ENCODE data around the gene FAF1.
A peak's percentile ranks its signal among the peaks of the same experiment; 100 is the strongest.
"Not testable (repeated sequence)": the region's sequence is repeated elsewhere in the genome, so short reads cannot be mapped to it uniquely, and the experiment has no call there.

FAF1 gene
- total RNA-seq, result 55.4 to 59.0 (median 56.7) reads per million in 3 experiments

DNA sequence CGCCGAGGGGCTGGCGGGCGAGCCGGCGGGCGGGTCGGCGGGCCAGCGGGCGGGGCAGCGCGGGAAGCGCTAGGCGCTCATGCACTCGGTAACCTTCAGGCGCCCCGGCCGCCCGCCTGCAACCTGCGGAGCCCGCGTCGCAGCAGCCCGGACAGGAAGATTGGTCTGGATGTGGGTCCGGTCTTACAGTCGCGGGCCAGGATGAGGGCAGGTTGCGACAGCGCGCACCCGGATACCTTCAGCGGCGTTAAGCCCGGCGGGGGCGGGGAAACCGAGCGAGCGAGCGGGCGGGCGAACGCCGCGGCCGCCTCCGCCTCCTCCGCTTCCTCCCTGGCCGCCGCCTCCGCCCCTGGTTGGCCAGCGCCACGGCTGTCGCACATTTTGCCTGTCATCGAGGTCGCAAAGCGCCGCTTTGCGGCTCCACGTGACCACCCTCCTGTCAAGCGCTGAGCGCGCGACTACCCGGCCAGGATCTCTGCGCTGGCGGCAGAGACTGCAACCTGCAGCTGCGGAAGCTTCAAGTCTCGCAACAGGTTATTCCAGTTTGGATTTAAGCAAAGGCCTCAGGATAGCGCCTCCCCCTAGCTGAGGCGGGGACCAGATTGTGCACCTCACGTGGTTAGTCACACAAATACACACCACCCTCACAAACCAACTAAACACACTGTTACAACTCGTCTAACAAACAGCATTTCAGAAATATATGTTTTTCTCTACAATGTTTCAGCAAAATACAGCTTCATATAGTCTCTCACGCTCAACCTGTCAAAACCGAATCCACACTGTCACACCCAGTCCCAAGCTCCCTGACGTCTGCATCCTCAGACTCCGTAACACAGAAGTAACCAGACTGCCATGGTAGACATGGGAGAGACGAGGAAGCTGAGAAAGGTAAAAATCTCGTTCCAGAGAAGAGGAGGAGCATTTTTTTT lies at the start of gene FAF1:
TSS of gene FAF1 (minus strand) at position 355 of the 932 bp plus-strand sequence. CDS start 456 bp downstream, outside the sequence.
- DNase-seq, result peak; percentile 98

DNA sequence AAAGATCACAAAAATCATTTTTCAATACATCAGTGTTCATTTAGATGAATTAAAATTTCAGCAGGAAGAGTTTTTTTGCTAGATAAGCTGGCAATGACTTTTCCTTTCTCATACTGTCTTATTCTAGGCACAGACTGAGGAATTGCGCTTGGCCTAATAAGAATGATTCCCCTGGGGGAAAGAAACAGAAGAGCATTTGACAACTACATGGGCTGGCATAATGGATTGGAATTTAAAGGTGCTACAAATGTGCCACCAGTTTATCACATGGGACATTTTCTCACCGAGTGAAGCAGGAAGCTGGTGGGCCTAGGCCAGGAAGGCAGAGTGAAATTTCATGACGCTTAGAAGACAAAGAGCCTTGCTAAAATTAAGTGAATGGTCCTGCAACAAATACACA lies 49.3 kb upstream of the FAF1 start:
- DNase-seq, result no peak

- DNase-seq, result not testable (repeated sequence)
These were observed 45.5 kb upstream of the FAF1 start for GRCh38 chr1:51005549-51005948.

GRCh38 chr1:51002516-51002915 lies 42.4 kb upstream of the FAF1 start:
- no peak for DNase-seq

GRCh38 chr1:51000651-51001050 lies 40.6 kb upstream of the FAF1 start:
- DNase-seq, result no peak

- DNase-seq, result no peak
These were observed 40.1 kb upstream of the FAF1 start for GRCh38 chr1:51000160-51000559.

- DNase-seq, result not testable (repeated sequence)
These were observed 39.3 kb upstream of the FAF1 start for GRCh38 chr1:50999375-50999774.

DNA sequence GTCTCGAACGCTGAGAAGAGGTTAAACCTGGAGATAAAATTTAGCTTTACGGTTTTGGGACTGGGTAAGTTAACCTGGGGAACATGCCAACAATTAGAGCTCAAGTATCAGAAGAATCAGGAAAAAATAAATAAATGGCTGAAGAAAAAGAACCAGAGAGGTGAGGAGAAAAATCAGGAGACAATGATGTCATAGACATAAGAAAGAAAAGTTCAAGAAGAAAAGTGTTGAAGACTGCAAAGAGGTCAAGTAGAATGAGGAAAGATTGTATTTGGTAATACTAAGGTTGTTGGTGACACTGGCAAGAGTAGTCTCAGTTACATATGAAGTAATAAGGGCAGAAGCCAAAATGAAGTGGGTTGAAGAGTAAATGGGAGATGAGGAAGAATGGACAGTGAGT lies 36.0 kb upstream of the FAF1 start:
- no peak for DNase-seq

DNA sequence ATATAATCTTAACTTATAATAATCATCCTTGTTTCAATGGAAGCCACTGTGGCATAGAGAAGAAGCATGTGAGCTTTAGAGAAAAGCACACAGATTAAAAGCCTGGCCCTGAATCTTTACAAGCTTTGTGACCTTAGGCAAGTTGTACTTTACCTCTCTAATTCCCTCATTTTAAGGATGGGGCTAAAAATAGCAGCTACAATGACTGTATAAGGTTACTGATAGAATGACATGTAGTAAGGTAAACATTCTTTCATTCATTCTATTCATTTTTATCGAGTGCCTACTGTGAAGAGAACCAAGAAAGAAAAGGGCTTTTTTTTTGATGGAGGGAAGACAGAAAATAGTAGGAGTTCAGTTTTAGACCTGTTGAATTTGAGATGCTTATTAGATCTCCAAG lies 35.6 kb upstream of the FAF1 start:
- no peak for DNase-seq

DNA sequence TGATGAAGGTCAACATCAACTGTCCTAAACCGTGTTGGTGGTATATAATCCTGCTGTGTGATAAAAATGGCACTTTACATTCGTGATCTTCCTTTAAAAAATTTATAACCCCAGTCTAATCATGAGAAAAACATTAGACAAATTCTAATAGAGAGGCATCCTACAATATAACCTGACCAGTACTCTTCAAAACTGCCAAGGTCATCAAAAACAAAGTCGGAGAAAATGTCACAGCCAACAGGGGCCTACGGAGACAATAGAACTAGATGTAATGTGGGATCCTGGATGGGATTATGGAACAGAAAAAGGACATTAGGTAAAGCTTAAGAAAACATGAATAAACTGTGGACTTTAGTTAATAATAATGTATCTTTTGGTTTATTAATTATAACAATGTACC lies 34.9 kb upstream of the FAF1 start:
- DNase-seq, result no peak

- no peak for DNase-seq
These were observed 33.6 kb upstream of the FAF1 start for GRCh38 chr1:50993645-50994044.

DNA sequence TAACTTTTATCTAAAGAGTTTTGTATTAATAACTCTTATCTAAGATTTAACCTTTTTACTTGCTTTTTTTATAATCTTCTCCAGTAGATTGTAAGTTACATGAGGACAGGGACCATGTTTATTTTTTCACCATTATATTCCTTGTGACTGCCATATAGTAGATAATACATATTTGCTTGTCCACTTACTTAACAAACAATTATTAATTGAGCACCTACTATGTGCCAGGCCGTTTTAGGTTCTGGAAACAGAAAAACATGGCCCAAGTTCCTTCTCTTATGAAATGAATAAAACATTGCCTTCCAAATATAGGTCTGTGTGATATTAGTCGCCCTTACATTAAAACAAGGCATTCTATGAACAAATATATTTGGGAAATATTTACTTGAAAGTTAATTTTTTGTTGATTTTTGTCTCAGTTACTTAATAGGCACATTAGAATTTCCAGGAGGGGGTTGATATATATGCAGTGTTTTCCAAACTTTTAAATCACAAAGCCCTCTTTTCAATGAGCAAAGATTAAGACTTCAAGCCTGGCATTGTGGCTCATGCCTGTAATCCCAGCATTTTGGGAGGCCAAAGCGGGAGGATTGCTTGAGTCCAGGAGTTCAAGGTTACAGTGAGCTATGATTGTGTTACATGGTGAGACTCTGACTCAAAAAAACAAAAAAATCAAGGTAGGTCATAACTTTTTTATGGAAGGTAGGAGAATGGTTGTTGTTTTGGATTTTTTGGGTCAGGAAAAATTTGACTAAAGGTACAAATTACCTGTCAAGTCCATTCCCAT lies 32.7 kb upstream of the FAF1 start:
- DNase-seq, result no peak

DNA sequence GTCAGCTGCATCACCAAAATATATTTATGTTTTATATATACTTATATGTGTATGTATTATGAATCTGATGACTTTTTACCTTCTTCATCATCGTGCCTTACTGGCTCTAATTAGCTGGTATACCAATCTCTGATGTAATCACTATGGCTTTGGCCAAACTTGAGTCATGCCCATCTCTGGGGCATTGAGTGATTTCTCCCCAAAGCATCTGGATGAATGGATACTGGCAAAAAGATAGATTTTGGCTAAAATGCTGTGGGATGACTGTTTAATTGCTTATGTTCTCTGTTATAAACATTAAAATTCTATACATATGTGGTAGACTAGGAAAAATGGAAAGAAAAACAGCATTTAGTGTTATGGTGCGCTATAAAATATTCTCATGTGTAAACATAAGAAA lies 29.6 kb upstream of the FAF1 start:
- DNase-seq, result no peak

DNA sequence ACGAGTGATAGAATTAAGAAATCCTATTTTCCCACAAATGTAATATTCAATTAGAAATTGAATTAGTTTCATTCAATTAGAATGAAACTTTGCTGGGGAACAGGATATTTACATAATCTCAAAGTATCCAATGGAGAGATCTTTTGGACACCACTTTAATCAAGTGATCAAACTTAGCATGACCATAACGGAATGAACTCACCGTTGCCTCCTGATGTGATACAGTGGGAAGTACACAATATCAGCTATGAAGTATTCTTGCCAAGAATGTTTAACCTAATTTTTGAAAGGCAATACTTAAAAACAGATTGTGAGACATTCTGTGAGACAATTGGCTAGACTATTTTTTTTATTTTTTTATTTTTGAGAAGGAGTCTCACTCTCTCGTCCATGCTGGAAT lies 26.6 kb upstream of the FAF1 start:
- no peak for DNase-seq

GRCh38 chr1:50985094-50985493 lies 25.0 kb upstream of the FAF1 start:
- no peak for DNase-seq

DNA sequence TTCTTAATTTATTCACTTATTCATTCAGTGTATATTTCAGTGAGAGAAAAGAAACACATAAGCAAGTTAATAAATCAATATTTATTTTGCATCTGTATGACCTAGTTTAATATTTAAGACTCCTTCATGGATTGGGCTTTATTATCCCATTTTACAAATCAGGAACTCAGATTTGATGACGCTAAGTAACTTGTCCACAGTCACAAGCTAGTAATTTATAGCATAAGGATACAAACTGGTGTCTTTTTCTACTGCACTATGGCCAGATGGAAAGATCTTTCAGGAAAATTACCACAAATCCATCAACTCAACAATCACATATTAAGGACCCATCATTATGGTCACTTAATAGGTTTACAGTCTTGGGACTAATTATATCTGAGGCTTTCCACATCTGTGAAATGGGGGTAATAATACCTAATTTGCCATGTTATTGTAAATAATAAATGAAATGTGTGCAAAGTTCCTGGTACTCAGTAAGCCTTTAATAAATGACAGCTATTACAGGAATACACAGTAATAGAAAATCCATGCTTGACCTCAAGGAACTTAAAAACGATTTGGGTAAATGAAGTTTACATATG lies 23.2 kb upstream of the FAF1 start:
- DNase-seq, result no peak

DNA sequence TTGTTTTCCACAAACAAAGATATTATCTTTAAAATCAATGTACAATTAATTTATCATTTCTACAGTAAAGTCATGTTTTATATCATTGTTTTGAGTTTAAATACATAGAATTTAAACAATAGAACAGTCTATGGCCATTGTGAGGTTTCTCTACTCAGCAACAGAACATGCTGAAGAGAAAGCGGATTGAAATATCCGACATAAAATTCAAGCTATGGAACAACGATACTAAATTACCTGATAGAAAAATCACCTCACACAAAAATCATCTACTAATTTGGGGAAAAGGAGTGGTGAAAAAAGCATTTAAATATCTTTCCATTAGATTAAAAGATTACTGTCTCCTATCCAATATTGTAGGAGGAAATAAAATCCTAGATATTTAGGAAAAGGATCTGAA lies 22.5 kb upstream of the FAF1 start:
- DNase-seq, result no peak

DNA sequence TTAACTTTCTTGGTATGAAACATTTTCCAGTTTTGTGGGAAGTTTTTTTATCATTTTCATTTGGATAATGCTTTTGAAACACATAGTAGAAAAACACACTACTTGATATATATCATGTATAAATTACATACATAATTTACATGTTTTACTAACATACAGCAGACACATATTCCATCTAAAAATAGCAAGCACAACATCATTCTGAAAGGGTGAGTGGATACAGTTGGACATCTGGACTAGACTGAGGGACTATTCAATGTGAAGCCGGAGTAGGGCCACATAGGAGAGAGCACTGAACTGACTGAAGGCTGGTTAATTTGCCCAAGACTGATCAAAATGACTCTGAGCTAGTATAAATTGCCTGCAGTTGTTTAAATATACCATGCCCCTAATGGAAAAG lies 21.7 kb upstream of the FAF1 start:
- DNase-seq, result no peak

- DNase-seq, result no peak
These were observed 20.4 kb upstream of the FAF1 start for GRCh38 chr1:50980505-50980904.

- no peak for DNase-seq
These were observed 19.9 kb upstream of the FAF1 start for GRCh38 chr1:50979937-50980336.

GRCh38 chr1:50978852-50979781 lies 19.1 kb upstream of the FAF1 start:
- DNase-seq, result peak; percentile 36

DNA sequence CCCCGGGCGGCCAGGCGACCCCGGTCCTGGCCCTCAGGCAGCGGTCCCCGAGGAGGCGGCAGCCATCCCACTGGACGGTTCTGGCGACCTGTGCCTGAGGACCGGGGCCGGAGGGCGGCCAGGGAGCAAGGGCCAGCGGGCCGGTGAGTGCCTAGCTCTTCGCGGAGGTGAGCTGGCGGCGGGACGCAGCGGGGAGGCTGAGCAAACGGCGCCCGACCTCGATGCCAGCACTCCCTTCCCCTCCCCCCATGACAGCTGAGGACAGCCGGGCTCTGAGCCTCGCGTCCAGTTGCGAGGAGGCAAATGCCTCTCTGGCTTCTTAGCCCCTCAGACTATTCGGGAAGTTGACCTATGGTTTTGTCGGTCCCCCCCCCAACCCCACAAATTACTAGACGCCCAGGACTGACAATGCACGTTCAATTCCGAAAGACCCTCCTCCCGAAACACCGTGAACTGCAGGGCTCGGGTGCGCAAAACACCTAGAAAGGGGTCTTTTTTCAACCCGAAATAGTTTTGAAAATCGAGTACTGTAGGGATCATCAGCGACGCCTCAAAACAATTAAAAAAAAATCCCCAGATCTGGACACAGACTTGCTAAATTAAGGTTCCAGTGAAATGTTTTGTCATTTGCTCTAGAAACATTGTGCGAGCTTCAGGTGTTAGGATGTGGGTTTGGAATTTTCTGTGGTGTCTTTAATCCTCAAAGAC lies 18.2 kb upstream of the FAF1 start:
- peak; percentile 23 for DNase-seq
